ENCODE data around the gene SYTL2.

The SYTL2 gene

DNA sequence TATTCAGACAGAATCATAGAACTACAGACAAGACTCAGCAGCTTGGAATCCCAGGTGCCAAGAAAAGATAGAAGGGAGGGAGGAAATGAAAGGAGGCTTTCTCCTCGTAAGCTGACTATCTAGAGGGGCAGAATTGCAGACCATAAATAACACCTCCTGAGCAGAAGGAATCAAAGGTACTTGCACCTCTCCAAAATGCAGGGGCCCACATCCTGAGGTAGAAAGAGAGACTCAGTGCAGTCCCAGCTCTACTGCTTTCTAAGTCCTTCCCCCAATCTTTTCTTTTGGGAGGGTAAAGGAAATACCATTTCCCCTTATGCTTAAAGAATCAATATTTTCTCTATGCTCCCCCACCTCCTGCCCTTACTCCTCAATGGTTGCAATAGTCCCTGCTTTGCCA, 55.2 kb downstream of the SYTL2 start:
- no peak for DNase-seq

DNA sequence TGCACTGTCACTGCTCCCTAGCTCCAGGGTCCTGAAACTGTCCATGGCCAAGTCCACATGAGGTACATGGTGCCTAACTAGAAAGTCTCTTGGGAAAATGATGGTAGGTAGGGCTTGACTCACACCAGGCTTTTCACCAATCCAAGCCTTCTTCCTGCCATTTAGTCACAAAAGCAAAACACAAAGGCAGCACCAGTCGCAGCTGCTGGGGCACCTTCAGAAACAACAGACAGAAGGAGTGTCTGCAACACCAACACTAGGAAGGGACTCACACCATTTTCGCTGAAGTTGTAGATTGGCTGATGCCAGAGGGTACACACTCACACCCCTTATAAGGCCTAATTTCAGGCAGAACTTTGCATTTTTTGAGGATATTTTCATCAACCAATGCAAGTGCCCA, 55.7 kb downstream of the SYTL2 start:
- DNase-seq: no peak

DNA sequence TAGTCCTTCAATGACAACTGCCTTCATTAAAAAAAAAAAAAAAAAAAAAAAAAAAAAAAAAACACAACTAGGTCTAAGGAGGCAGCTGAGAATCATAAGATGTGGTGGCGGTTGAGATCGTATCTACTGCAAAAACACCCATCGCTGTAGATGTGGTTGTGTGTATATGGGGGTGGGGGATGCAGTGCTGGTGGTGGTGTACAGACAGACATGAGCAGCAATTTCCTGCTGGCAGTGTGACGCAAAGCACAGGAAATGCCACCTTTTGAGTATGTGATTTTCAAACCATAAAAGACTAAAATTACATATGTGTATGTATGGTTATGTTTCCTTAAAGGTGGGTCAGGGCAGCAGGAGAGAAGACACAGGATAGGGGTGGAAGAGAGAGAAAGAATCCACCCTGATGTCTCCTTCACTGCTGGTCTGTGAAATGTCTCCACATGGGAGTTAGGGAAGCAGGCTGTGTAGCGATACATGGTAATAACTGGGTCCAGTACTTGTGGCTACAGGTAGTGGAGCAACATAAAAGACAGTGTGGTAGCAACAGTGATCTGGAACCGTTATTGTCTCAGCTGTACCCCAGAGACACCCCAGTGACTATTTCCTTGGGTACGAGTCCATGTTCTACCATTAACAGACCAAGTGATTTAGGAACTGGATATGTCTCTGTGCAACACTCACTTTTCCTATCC, 57.9 kb downstream of the SYTL2 start:
- no peak for DNase-seq

DNA sequence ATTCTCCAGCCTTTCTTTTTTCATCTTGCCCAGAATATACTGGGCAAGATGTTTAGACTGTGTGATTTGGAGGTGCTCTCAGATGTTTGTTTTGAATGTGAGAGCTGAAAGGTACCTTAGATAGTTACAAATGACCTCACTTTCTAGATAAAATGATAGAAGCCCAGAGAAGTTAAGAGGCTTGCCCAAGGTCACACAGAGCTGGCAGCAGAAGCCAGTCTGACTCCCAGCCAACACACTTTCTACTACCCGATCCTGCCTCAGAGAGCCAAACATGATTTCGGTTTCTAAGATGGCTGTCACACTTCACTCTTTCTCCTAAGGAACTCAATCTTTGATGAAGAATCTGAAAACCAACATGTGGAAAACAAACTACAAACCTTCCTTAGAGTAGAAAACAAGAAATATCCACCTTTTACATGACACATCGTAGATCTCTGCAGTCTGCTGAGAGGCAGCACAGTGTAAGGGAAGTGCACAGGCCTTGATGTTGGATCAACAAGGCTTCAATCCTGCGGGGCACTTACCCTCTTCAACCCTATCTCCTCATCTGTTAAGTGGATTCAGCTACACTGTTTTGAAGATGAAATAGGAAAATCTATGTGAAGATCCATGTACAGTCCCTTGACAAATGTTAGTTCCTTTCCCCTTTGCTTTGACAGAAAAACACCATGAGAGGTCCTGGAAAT, 58.6 kb downstream of the SYTL2 start:
- no peak for DNase-seq

DNA sequence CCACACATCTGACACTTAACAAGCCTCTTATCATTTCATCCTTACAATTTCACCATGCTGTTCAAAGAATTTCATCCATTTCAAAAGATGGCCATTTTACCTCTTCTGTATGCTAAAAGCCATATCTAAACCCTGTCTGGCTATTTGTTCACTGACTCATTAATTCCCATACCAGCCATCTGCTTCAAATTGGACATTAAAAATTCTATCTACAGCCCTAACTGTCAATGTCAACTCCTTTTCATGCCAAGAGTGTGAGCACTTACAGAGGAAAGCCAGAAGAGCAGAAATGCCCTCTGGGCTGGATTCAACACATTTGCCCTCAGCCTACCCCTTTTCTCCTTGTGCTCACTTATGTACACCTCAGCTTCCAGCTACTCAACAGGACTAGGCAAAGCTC, 59.2 kb downstream of the SYTL2 start:
- DNase-seq: no peak

DNA sequence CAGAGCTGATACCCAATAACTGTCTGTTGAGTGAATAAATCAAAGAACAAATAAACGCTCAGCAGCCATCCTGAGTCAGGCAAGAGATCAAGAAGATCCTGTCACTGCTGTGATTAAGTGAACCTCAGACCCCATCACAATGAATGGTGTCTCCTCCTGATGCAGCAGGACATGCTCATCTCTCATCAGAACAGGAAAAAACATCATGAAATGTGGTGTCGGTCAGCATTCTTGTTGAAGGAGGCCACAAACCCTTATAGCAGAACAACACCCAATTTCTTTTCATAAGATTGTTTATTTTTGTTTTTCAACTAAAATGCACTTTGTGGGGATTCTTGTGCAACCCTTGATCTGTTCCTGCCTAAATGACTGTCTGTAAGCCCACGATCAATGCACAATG, 60.3 kb downstream of the SYTL2 start:
- no peak for DNase-seq

DNA sequence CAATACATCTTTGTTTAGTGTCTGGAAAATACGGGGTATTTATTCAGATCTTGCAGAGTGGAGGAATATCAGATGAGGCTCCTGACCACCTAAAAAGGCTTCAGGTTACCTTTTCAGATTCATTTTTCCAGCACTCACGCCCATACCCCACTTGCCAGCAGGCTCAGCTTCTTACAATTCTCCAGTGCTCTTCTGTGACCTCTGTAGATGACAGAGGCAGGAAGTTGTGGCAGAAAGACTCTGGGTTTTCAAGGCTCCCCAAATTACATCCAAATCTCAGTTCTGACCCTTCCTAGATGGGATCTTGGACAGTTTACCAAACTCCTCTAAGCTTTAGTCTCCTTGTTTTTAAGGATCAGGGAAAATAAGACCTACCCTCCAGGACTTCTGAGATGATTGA, 61.1 kb downstream of the SYTL2 start:
- no peak for DNase-seq

DNA sequence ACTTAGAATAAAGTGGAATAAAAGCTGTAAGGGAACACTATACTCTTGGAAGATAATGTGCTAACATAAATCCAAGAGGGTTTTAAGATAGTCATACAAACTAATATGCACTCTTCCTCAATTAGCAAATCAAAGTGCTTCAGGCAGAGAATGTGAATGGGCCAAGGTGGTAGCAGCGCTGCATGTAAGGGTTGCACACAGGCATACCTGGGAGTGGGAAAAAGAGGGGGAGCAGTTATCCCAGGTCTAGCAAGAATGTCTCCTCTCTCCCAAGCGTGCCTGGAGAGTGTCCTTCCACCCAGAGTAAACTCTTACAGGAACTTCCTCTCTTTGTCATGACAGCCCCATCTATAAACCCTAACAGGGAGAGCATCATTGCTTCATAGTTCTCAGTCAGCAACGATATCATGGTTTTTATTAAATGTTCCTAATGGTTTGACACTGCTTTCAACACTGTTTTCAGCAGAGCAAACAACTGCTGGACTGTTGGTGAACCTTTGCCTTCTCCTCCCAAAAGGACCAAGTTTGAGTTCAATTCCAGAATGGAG, 61.6 kb downstream of the SYTL2 start:
- DNase-seq: no peak

DNA sequence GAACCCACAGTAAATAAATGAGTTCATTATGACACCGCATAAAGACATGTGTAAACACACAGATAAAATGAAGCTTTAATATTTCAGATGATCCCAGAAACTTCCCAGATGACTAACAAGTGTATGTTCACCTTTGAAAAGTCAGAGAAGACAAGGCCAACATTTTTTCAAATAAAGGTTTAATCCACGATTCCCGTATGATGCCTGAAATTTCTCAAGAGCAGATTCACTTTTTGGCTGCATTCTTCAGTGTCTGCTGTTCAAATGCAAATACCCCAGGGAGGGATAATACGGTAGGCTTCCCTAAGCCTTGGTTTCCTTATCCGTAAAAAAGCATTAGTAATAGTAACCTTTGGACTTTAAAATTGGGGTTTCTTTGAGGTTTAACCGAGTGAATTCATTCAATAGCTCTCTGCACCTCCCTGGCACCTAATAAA, 62.5 kb downstream of the SYTL2 start:
- DNase-seq: no peak

DNA sequence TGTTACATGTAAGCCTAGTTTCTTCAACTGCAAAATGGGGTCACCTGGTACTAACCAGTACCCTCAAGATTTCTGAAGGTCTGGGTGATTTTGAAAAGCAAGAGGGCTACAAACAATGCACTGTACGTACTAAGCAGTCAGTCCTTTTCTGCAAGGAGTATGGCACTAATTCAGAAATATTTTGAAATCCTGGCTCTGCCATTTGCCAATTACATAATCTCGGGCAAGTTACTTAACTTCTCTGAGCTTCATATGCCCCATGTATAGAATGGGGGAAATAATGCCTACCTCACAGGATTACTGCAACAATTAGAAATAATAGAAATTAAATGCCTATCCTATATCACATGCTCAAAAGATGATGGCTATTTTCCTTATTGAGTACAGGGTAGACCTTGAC, 64.3 kb downstream of the SYTL2 start:
- no peak for DNase-seq

DNA sequence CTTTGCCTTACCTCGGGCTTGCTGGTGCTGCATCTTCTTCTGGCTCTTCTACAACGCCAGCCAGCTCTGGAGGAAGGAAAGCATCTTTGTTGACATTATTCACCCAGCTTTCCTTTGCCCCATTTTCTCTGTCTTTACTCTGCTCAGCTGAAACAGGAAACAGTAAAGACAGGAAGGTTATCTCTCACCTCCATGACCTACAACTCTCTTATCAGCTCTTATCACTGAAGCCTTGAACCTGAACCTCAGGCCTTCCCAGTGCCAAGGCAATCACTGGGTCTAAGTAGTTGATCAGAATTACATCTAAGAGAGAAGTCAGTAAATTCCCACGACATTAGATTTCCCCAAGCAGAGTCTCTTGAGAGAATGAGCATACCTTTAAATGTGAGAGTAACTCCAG, 65.3 kb downstream of the SYTL2 start:
- DNase-seq: no peak

DNA sequence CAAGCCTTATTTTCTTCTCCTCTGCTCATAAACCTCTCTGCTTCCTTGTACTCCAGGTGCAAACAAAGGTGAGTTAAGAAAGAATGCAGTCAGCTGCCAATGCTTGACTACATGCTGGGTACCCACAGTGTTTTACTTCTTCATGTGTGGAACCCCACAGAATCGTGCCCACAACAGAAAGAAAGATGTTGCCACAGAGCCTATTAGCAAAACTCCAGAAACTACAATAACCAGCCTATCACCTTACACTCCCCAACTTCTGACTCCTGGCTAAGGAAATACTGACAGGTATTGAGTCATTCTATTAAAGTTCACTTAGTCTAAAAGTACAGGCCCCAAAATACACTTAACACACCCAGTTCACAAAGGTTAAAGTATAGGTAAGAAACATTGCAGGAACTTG, 68.1 kb downstream of the SYTL2 start:
- DNase-seq: no peak

DNA sequence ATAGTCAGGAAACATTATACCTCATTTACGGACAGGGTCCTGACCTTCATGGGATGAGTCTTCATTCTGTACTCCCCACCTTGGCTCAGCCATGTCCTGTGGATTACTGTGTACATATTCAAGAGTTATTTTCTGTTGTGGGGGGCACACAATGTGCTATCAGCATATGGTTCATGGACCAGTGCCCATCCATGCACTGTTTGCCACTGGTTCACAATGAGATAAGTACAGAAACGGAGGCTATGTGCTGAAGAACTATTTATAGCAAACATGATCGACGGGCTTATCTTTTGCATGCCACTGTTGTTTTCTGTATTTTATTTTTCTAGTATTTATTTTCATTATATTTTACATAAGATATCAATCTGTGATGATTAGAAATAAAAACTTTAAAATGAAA, 68.6 kb downstream of the SYTL2 start:
- no peak for DNase-seq

DNA sequence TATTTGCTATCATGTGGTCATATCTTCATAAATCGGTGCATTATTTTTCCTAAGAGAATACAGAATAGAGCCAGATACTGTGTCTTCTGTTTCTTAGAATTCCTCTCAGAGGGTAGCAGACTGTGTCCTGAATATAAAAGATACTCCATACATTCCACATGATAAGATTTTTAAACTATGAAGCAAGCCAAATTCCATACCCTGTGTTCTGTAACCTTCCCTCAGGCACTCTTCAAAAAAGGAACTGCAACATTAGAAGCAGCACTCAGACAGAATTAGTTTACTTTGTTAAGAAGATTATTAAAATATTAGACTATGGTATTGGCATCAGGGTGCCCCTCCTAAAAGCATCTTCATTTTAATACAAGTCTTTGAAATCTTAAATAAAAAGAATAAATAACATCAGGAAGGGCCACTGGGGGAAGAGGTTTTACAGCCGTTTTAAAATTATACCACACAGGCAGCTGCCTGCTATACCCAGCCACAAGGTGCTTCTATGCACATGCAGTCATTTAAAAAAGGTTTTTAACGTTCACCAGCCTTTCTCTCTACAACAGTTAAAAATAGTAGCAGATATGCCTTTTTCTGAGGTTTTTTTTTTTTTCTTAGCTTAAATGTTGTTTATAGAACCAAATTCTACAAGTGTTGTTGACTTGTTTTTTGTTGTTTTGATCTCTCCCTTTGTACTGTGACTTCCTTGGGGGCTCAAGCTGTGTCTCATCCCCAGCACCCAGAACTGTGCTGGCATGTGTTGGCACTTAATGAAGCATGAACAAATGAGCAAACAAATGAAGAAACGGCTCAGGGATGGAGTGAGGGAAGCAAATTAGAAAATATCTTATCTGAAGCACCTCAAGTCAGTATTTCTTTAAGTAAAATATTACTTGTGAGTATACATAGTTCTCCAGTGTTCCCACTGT, 70.2 kb downstream of the SYTL2 start:
- no peak for DNase-seq

DNA sequence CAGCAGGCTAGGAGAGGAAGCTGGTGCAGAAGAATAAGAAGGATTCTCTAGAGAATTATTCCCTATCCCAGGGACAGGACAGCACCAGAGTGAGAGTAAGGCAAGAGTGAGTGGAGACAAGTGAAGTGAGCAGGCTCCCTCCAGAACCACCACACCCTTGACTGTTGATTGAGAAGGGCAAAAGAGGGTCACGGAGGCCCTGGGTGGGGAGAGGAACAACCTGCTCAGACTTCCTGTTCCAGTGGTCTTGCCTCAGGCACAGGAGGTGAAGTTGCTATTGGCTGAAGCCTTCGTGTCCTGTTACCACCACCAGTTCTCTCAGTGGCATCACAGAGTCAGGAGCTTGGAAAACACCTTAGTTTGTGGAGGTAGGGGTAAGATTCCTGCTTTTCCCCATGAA, 73.2 kb downstream of the SYTL2 start:
- no peak for DNase-seq

DNA sequence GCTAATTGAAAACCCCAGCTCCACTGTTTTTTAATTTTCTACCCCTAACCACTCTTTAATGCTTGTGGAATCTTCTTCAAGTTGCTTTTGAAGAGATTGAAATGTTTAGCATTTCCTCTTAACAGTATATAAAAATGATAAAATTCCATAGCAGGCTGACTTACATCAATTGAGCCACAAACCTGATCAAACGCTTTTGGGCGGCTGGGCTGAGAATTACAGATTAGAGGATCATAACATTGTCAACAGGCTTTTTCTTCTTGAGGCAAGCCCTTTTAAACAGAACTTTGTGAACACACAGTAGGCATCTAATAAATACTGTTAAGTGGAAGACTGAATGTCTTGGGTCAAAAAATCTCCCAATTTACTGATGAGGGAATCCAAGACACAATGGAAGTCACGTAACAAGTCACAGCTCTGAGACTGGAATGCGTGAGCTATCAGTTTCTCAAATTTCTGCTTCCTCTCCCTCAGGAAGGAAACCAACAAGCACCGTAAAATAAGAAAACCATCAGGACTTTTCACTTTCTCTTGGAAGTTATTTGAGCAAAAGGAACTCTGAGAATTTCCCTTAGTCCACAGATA, 75.0 kb downstream of the SYTL2 start:
- no peak for DNase-seq

DNA sequence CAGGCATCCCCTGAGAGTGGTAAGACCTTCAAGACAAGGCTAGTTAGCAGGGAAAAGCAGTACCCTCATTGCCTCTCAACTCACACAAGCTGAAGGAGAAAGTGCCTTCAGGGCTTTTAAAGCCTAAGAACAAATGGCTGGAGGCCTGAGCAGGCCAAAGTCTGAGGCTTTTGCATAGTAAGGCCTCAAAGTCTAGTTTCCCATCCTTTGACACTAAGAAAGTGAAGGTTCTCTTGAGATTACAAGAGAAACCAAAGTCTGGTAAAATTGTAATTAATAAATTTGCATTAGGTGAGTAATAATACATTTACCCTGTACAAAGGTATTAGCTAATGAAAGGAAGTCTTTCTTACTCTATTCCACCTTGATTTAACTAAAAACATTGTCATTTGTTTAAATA, 78.0 kb downstream of the SYTL2 start:
- no peak for DNase-seq

DNA sequence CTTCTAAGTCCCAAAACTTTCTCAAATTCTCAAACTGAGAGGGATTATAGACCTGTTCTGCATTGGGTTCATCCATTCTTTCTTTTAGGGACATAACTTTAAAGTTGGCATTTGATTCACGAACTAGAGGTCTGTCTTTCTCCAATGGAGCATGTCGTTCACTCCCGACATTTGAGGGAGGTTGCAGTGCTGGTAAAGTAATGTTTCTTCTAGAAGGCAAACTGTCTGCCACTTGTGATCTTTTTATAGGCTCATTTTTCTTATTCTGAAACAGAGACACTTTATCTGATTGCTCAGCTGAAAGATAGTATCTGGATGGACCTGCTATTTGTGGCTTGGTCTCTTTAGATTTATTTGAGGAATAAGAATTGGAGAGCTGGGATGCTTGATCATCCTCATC, 84.6 kb downstream of the SYTL2 start:
- no peak for DNase-seq

DNA sequence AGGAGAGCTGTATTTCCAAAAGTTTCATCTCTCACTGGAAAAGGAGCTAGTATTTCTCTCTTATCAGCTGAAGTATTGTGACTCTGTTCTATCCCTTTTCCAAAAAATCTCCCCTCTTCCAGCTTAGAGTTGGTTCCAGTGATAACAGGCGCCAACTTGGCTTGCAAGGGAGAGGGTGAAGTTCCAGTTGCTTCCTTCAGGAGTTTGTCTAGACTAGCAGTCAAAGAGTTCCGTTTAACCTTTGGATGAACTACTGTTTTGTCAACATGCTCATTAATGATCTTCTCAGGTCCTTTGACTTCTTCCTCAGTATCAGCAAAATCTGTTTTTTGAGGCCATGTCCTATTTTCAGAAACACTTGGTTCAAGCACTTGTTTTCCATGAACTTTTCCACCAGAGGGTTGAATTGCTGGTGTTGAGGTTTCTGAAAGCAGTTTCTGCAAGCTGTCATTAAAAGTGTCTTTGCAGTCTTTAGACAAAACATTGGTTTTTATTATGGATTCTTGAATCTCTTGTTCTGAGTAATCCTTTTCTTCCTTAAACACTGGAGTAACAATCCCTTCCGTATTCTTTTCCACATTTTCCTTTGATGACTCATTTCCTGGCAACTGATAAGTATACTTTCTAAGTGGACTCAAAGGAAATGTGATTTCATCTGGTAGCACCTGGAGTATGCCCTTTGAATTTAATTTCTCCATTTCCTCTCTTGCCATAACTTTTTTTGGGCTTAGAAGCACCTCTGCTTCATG, 85.3 kb downstream of the SYTL2 start:
- no peak for DNase-seq

DNA sequence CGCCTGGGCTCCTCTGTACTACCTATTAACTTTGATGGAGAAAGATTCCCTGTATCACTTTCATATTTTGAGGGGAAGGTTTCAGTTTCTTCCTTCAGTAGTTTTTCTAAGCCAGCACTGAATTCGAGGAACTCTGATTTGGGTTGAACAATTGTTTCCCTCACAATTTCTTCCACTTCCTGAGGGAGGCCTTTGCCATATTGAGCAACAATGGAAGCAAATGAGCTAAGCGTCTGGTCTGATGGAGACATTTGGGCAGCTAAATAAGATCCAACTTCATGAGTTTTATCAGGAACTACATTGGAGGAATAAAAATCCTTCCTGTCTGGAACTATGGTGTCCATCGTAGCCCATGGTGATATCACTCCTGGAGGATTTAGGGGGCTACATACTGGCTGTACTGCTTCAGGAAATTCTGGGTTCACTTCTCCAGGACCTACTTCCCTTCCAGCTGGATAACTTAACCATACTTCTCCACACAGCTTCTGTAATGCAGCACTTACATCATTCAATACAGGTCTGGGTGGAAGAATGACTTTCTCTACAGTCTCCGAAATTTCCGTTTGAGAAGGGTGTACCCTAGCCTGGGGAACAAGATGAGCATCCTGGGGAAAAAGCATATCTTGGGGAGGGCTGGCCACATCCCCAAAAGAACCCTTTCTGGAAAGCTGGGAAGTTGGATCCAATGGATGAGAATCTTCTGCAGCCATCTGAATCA, 86.0 kb downstream of the SYTL2 start:
- DNase-seq: no peak

DNA sequence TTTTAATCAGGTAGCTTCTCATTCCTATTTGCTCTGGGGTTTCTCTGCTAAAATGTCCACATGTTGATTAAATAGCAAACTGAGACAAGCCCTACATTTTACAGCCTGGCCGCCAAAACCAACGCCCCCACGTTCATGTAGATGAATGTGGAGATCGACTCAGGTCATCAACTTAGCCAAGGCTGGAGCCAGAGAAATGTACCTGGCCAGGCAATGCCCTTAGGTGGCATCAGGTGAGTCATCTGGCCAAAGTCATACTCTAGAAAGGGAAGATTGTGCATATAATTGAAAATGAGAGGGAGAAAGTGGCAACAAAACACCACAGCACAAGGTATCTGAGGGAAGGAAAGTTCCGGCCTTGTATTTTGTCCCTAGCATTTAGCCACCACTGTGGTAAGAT, 87.9 kb downstream of the SYTL2 start:
- no peak for DNase-seq

DNA sequence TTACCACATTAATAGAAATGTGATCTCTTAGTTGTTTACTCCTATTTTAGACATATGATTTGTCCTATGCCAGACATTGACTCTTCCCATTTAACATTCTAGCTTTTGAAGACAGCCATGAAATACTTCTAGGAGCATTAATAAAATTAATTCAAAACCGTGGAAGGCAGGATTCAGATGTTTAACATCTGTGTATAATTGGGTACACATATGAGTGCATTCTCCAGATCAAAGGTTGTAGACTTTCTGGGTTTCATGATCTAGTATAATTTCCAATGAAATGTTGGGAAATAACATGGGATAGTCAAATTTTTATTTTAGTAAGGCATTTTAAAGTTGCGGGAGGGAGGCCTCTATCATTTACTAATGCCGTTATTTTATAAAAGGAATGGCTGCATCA, 89.8 kb downstream of the SYTL2 start:
- DNase-seq: no peak

Data from NCI-H2029 (cell line).